Renal pelvis (tissue), 4 donors: ENCODE data around the gene PARK7. TPM values are rescaled to one million over a fixed set of nuclear protein-coding genes. Genes with fewer than 3 reads are reported as not detected.

Experiments used
- DNase-seq: peaks from one replicate; pipeline ENCODE4 v3.0.0-alpha.2; 2013
- polyA plus RNA-seq, 3 donors: library from polyadenylated mRNA; unstranded; fragments of 120-200 nt; gene quantifications; one replicate each; pipeline ENCODE4 v1.2.1, GENCODE V29; 2013; ENCODE audit not compliant: insufficient read length in 3 of 3

Gene PARK7
- polyA plus RNA-seq, 3 donors, result 299 to 348 (median 328) TPM

DNA sequence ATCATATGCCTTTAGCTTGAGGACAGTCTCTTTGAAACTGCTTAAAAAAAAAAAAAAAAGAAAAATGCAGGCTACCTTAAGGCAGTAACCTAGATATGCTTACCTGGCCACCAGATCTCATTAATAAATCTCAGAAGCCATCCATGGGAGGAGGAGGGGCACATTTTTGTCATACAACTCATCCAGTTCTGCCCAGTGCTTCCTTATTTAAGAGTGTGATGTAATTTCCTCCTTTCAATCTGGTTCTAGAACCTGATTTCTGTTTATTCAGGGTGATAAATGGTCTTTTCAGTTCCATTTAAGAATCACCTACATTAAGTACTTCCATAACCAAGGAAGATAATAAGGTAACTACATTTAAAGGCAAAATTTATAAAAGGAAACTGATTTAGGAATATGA lies 58.5 kb downstream of the PARK7 start:
- no peak for DNase-seq

DNA sequence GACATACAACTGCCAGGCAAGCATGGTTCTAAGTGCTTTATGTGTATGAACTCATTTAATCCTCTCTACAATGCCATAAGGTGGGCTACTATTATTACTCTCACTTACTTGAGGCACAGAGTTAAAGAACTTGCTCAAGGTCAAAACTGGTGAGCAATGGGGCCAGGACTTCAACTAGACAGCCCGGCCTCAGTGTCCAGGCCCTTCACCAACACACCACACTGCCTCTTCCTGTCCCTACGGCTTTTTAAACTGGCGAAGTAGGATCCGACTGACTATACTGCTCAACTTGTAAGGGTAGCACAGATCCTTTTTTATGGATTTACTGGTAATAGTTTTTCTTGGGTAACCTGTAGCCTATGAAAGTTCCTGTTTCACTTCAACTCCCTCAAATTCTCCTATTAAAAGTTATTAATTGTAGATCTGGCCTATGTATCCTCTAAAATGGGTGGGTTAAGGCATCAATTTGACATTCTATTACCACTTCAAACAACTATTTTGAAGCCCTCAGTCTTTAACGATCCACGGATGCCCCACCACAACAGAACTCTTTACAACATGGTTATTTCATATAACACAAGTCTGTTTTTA lies 60.3 kb downstream of the PARK7 start:
- DNase-seq, result no peak

DNA sequence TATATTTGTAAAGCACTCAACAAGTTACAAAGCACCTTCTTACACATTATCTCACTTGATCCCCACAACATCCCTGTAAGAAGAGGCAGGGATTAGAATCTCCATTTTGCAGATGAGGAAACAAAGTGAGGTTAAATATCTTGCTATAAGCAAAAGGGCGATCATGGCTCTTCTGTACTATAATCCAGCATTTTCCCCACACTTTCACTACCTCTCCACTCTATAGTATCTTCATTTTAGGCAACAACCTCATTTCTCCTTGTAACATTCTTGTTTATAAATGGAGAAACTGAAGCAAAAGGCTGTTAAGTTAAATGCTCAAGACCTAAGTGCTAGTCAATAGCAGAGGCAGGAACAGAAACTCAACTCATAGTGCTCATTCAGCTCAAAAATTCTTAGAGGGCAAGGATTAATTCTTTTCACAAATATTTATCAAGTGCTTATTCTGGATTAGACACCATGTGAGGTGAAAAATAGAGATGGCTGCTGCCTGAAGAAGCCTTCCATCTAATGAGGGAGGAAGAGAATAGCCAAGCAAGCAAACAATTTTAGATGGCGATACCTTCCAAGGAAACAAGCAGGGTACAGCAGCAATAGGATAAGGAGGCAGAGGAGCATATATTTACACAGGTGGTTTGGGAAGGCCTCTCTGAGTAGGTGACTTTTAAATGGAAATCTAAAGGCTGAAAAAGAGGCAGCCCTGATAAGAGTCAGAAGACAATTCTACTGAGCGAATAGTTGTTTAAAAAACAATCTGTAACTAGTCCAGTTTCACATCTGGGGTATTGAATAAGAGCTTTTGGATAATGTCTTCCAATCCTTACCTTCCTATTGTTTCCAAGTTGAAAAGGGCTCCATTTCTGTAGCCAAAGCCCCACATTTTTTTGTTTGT lies 61.1 kb downstream of the PARK7 start:
- DNase-seq, result no peak

GRCh38 chr1:8023287-8023994 lies 61.9 kb downstream of the PARK7 start:
- no peak for DNase-seq

DNA sequence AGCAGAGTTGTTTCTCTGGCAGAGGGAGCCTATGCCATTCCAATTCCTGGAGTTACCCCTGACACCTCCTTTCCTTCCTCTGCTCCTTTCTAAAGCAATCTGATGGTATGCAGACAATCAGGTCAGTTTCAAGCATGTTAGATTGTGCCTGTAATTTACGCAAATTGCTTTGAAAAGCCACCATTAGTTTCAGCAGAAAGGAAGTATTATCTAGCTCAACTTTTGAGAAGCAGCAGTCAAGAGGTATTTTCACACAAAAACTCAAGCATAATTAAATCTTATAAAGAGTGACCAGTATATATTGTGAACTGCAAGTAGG lies 62.4 kb downstream of the PARK7 start:
- no peak for DNase-seq

GRCh38 chr1:8024329-8024728 lies 62.8 kb downstream of the PARK7 start:
- no peak for DNase-seq

DNA sequence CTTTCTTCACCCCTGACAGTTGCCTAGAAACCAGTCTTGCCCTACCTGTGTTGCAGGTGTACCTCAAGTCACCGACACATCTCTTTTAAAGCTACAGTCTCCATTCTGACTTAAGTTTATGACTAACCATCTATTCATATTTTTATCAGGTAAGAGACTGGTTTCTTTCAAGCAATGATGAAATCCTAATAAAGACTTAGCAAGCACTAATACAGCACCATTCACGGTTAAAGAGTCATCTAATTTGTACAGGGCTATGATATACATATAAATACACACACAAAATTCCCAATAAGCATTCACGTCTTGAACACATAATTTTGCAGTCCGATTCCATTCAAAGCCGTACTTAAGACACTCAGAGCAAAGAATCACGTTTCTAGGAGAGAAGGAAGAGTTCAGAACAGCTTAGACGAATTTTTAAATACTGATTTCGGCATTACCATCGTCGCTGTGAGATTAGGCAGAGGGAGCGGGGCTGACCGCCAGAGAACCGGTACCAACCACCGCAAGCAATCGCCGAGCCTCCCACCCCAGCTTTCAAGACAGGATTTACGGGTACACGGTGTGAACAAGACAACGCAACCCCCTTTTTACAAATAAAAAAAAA lies 63.7 kb downstream of the PARK7 start:
- DNase-seq, result no peak

GRCh38 chr1:8025671-8026144 lies 64.2 kb downstream of the PARK7 start:
- no peak for DNase-seq

DNA sequence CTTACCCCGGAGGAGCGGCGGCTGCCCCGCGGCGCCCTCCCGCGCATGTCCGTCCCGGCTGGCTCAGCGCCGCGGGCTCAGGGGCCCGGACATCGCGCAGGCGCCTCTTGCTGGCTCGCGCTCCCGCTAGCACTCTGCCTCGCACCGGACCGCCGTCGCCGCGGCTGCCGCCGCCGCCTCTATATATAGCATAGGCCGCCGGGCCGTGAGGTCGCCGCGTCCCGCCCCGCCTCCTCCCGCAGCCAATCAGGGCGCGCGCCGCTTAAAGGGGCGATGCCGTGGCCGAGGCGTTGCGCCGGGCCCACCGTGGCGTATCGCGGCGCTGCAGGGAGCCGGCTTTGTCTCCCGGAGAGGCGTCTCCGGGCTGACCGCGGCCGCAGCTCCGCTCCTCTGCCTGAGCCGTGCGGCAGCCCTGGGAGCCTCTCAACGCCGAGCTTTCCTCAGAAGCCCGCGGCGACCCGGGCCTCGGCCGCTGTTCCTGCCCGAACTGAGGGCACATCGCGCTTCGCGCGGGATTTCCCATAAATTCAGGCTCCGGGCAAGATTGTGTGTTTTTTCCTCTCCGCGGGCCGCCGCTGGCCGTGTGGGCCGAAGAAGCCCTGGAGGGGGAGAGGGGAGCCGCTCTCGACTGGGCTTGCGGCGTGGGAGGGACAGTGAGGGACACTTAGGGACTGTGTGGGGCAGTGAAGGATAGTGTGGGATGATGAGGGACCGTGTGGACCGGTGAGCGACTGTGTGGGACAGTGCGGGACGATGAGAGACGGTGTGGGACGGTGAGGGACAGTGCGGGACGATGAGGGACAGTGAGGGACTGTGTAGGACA lies 64.9 kb downstream of the PARK7 start, which contains the start of gene ERRFI1:
Gene ERRFI1, minus strand, starts transcription at position 157 of the 823 bp plus-strand sequence. CDS start 10,690 bp downstream, outside the sequence.
- peak; percentile 94 for DNase-seq

GRCh38 chr1:8026976-8027747 lies 65.7 kb downstream of the PARK7 start:
- DNase-seq, result no peak

DNA sequence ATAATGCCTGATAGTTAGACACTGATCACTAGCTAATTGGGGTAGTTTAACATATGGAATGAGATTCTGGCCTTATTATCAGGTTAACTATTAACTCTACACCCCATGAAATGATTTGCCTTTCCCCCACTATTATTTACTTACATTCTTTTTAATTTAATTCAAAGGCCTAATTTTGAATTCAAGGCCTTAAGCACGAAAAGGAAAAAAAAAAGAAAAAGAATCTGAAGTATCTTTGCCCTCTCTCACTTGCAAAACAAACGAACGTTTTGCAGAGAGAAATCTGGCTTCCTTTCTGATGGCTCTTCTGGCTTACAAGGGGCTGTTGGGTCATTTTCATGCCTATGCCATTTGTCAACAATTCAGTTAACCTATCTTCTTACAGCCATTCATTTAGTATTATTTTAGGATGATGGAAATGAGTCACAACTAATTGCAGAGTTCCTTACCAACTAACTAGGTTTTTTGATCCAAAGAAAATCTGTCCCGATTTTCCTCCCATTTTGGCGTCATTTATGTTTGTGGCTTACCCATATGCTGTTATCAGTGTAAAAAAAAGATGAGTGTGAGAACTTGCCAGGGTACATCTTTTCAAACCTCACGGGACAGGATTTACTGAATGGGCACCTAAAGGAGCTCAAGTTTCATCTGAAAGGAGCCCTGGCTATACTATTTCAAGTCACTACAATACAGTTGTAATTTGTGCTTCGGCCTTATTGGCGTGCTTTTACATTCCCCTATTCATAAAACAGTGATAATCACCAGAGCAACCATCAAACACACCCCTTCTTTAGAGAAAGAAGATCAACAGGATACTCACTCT lies 66.4 kb downstream of the PARK7 start:
- no peak for DNase-seq

- no peak for DNase-seq
These were observed 67.0 kb downstream of the PARK7 start for GRCh38 chr1:8028571-8028910.

DNA sequence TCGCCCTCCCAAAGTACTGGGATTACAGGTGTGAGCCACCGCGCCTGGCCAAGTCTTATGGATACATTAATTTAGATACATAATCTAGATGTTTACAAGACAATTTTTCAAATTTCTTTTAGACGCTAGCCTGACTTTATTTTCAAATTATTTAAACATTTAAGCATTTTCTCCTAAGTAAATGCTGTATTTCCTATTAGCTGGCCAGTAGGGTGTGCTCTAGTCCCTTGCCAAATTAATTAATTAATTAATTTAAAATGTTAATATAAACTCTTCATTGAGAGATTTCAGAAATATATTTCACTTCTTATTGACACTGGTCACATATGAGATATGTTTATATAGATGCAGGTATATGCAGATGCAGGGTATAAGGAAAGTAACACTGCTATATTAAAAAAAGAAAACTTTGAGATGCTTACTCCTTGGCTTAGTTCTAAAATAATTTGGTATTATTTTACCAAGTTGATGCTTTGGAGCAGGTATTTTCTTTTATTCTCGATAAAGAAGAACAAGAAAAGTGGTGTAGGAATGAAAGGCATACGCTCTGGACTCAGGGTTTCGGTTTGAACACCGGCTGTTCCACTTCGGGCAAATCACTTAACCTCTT lies 69.8 kb downstream of the PARK7 start:
- no peak for DNase-seq

DNA sequence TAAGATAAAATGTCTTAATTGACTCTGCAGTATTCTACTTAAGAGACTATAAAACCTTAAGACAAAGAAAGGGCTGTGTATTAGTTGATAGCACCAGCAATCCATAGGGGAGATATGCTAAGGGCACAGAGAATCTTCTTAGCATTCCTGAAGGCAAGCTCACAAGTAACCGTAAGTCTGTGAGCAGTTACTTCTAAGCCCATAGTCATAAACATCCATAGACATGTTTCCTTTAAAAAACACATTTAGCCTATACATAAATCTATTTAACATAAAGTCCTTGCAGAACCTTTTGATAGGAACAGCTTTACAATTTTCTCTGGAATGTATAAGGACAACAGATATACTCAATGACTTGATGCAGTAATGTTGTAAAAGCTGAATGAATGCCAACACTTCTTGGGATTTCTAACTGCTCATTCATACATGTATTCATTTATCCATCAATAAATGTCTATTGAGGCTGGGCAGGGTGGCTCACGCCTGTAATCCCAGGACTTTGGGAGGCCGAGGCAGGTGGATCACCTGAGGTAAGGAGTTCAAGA lies 70.9 kb downstream of the PARK7 start:
- no peak for DNase-seq

DNA sequence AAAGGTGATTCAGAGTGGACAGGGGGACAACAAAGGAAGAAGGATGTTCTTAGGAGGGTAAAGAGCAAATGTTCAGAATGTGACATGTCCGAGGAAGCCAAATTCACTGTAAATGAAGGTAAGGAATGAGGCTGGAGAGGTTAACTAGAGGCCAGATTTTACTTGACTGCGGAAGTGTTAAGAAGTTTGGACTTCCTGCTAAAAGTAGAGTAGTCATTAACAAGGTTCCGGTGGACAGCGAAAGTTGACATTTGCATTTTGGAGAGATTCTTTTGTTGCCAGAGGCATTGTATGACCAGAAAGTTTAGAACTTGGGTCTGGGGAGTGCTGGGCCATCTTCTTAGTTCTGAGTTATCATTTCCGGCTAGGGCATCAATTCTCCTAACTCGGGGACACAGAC lies 71.8 kb downstream of the PARK7 start:
- DNase-seq, result no peak
